ENCODE data around the gene TMEM190.

DNA sequence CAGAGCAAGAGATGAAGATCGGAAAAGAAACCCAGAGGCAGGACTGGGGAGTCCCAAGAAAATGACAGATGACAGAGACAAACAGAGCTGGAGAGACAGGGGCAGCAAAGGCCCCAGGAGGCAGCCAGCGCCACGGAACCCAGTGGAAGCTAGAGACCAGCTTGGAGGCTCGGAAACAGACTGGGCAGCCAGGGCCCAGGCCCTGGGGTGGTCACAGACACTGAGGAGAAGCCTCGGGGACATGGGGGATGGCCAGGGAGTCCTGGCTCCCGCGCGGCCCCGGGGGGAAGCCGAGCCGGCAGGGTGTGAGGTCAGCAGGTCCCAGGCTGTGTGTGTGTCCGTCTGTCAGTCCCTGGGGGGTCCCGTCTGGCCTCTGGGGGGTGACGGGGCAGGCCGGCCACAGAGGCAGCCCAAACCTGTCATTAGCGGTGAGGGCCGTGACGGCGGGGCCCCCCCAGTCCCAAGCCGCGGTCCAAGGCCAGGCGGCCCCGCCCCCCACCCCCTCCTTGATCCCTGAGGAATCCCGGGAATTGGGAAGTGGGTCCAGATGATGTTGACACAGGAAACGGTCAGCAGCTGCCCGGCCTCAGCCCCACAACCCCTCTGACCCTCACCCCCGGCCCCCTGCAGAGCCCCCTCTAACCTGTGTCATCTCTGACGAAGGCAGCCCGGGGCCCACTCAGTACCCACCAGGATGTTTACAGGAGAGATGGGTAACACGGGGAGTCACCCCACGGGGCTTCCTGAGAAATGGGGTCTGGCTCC, 2.5 kb upstream of the TMEM190 start:
- TF ChIP-seq, protein P1, sequence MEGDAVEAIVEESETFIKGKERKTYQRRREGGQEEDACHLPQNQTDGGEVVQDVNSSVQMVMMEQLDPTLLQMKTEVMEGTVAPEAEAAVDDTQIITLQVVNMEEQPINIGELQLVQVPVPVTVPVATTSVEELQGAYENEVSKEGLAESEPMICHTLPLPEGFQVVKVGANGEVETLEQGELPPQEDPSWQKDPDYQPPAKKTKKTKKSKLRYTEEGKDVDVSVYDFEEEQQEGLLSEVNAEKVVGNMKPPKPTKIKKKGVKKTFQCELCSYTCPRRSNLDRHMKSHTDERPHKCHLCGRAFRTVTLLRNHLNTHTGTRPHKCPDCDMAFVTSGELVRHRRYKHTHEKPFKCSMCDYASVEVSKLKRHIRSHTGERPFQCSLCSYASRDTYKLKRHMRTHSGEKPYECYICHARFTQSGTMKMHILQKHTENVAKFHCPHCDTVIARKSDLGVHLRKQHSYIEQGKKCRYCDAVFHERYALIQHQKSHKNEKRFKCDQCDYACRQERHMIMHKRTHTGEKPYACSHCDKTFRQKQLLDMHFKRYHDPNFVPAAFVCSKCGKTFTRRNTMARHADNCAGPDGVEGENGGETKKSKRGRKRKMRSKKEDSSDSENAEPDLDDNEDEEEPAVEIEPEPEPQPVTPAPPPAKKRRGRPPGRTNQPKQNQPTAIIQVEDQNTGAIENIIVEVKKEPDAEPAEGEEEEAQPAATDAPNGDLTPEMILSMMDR (IDR thresholded peaks at IDR 0.05) = no peak
- no peak for TF ChIP-seq POLR2A (IDR thresholded peaks at IDR 0.05)
